Activated naive CD4-positive, alpha-beta T cell treated with anti-CD3 and anti-CD28 coated beads, Interleukin-2, amount 50 U/mL, for 24 hours (primary cell): ENCODE results near the gene FARP1.

Experiments used
- H3K27ac Mint-ChIP-seq: one replicate; pipeline ENCODE4 v1.8.0; 2021; ENCODE audit warnings: mild to moderate bottlenecking, mixed read lengths
- H3K27me3 Mint-ChIP-seq: one replicate; pipeline ENCODE4 v1.8.0; 2021; ENCODE audit warnings: mixed read lengths
- H3K36me3 Mint-ChIP-seq: one replicate; pipeline ENCODE4 v1.8.0; 2021; ENCODE audit warnings: mixed read lengths
- H3K4me1 Mint-ChIP-seq: one replicate; pipeline ENCODE4 v1.8.0; 2021; ENCODE audit warnings: mixed read lengths
- H3K4me3 Mint-ChIP-seq: one replicate; pipeline ENCODE4 v1.8.0; 2021; ENCODE audit warnings: mild to moderate bottlenecking, mixed read lengths
- H3K9me3 Mint-ChIP-seq: one replicate; pipeline ENCODE4 v1.8.0; 2021; ENCODE audit warnings: mixed read lengths

FARP1 gene

DNA sequence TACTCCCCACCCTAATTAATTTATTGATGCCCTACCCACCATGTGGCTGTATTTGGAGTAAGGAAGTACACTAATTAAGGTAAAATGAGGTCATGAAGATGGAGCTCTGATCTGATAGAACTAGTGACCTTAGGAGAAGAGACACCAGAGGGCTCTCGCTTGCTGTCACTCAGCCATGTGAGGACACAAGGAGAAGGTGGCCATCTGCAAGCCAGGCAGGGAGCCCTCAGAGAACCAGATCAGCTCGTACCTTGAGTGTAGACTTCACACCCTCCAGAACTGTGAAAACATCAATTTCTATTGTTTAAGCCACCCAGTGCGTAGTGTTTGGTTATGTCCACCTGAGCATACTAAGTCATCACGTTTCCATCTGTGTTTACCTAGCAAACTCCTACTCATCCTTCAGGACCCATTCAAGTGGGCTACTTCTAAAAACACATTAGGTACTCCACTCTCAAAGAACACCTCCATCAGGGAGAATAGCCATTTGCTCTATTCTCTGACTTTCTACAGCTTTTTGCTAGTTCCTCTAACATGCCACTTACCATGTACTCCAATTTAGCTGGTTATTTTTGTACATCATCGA is 191.8 kb downstream of the FARP1 start:
- Mint-ChIP-seq H3K27ac (no peak overlapping the region), H3K36me3 (peaks cover 2% of the 10 kb centered on the region), H3K9me3 (no peaks in the 10 kb centered on the region), H3K27me3 (peaks cover 7% of the 10 kb centered on the region), H3K4me3 (no peak overlapping the region), H3K4me1 (no peaks in the 10 kb centered on the region)

DNA sequence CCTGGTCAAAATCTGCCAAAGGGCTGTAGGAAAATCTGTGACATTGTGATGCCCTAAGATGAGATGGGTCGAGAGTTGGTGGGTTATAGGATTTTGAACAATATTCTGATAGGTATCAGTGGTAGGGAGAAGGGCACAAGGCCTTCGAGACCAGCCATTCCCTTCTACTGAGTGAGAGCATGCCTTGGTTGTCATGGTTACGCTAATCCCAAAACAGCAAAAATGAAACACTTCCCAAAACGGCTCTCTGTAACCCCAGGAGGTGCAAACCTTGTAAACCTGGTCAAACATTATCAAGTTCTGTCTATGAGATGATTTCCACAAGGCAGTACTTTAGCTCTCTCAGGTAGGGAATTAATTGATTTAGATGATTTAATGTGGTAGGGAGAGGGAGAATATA is 192.8 kb downstream of the FARP1 start:
- peaks cover 5% of the 10 kb centered on the region for H3K27me3 Mint-ChIP-seq
- no peak overlapping the region for H3K27ac Mint-ChIP-seq
- H3K4me3 Mint-ChIP-seq = no peak overlapping the region
- H3K9me3 Mint-ChIP-seq = no peaks in the 10 kb centered on the region
- no peaks in the 10 kb centered on the region for H3K4me1 Mint-ChIP-seq
- peaks cover 2% of the 10 kb centered on the region for H3K36me3 Mint-ChIP-seq

DNA sequence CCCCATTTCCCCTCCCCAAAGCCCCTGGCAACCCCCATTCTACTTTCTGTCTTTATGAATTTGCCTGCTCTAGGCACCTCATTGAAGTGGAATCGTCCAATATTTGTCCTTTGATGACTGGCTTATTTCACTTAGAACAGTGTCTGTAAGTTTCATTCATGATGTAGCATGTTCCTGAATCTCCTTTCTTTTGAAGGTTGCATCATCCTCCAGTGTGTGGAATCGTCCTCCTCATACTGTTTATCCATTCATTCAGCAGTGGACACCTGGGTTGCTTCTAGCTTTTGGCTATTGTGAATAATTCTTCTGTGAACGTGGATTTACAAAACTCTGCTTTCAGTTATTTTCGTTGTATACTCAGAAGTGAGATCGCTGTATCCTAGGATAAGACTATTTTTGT is 195.4 kb downstream of the FARP1 start:
- no peaks in the 10 kb centered on the region for H3K9me3 Mint-ChIP-seq
- no peak overlapping the region for H3K27ac Mint-ChIP-seq
- no peaks in the 10 kb centered on the region for H3K4me1 Mint-ChIP-seq
- no peak overlapping the region for H3K4me3 Mint-ChIP-seq
- H3K36me3 Mint-ChIP-seq = peaks cover 2% of the 10 kb centered on the region
- H3K27me3 Mint-ChIP-seq = peaks cover 5% of the 10 kb centered on the region

DNA sequence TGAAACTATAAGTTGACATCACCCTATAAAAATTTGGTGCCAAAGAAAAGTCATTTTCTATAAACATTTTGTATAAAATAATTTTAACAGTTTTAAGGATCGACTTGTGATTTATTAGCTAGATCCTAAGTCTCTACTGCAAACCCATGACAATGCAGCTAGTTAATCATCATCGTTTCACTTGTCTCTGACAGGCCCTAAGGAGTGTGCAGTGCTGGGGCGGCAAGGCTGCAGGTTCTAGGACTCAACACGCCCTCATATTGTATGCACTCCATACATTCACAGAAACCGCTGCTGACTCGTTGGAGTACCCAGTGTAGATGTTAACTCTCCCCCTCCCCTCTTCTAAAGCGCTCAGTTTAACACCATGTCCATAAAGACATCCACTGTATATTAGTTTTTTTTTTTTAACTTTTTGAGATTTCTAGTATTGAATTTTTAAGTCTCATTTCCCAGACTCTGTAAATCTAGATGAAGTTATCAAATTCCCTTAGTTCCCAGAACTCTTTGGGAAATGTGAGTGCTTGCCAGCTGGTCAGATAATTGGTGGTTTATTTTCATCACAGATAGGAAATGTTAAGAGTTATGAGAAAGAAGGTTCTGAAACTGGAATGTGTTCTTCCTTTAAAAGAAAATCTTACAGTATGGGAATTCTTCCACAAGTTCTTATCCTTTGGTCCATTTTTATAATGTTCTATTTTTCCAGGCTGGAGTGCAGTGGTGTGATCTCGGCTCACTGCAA is 197.0 kb downstream of the FARP1 start:
- no peak overlapping the region for H3K27ac Mint-ChIP-seq
- no peak overlapping the region for H3K4me3 Mint-ChIP-seq
- no peaks in the 10 kb centered on the region for H3K4me1 Mint-ChIP-seq
- peaks cover 2% of the 10 kb centered on the region for H3K36me3 Mint-ChIP-seq
- H3K27me3 Mint-ChIP-seq = peaks cover 4% of the 10 kb centered on the region
- H3K9me3 Mint-ChIP-seq = no peaks in the 10 kb centered on the region

GRCh38 chr13:98342953-98343352 is 200.1 kb downstream of the FARP1 start:
- Mint-ChIP-seq H3K27me3 (peaks cover 2% of the 10 kb centered on the region), H3K4me1 (no peaks in the 10 kb centered on the region), H3K27ac (no peak overlapping the region), H3K4me3 (no peak overlapping the region), H3K9me3 (no peaks in the 10 kb centered on the region), H3K36me3 (no peaks in the 10 kb centered on the region)

DNA sequence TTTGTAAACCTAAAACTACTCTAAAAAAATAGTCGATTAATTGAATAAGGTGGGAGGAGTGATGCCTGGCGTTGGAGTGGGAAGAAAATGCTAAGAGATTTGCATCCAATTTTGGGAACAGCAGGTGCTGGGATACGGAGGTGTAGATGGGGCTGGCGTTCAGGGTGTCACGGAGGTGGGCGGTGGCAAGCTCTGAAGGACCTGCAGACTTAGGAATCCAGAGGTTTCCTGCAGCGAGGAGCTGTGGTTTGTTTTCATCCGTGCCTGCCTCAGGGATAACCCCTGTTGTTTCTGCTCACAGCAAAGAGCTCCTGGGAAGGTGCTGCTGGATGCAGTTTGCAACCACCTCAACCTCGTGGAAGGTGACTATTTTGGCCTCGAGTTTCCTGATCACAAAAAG is 200.6 kb downstream of the FARP1 start:
- H3K4me3 Mint-ChIP-seq = no peak overlapping the region
- H3K4me1 Mint-ChIP-seq = no peaks in the 10 kb centered on the region
- H3K27ac Mint-ChIP-seq = no peak overlapping the region
- no peaks in the 10 kb centered on the region for H3K9me3 Mint-ChIP-seq
- peaks cover 2% of the 10 kb centered on the region for H3K27me3 Mint-ChIP-seq
- H3K36me3 Mint-ChIP-seq = no peaks in the 10 kb centered on the region

DNA sequence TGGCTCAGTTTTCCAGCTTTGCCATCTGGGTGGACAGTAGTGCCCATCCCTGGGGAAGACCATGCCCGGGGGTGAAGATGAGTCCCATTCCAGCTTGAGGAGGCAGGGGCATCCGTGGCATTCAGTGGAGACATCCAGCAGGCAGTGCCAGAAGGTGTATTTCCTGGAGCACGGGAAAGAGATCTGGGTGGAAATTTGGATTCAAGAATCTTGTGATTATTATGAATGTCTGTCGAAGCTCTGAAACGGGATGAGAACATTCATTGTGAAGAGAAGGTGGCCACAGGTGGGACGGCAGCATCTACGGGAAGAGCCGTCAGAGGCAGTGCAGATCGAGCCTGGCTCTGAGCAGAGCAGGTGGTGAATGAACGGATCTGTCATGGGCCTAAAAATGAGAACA is 201.5 kb downstream of the FARP1 start:
- no peak overlapping the region for H3K4me3 Mint-ChIP-seq
- H3K27me3 Mint-ChIP-seq = peaks cover 2% of the 10 kb centered on the region
- no peaks in the 10 kb centered on the region for H3K36me3 Mint-ChIP-seq

DNA sequence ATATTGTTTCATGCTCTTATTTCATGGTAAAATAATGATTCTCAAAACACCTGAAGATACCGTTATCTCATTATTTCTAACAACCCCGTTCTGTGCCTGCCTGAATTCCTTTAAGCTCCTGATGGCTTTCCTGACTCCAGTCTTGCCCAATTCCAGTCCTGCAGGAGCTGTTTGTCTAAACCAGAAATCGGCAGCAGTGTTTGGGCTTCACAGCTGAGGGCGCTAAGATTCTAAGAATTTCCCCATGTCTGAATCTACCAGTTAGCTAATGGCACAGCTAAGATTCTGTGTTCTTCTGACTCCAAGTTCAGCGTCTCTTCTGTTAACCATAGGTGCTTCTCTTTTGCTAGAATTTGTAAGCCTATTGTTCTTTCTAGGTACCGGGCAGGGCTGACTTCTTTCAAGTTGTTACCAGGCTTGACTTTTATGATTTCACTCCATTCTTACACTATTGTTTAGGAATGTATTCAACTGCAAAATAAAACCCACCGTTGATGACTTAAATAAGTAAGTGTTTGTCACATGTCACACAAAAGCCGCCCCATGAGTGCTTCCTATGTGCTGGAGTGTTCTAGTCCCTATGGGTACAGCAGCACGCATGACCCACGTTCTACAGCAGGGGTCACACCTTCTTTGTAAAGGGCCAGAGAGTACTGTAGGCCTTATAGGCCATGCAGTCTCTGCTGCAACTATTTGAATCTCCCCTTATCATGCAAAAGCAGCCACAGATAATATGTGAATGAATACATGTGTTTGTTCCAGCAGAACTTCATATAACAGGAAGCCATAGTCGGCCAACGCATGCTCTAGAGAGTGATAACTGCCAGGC is 202.4 kb downstream of the FARP1 start:
- H3K4me3 Mint-ChIP-seq = no peak overlapping the region
- H3K27ac Mint-ChIP-seq = no peak overlapping the region
- no peaks in the 10 kb centered on the region for H3K4me1 Mint-ChIP-seq
- no peaks in the 10 kb centered on the region for H3K9me3 Mint-ChIP-seq
- H3K27me3 Mint-ChIP-seq = peaks cover 2% of the 10 kb centered on the region
- H3K36me3 Mint-ChIP-seq = no peaks in the 10 kb centered on the region

More for the DNA sequence above, 201.5 kb downstream of the FARP1 start:
- Mint-ChIP-seq H3K9me3 (no peaks in the 10 kb centered on the region), H3K4me1 (no peaks in the 10 kb centered on the region), H3K27ac (no peak overlapping the region)

- H3K4me1 Mint-ChIP-seq = no peaks in the 10 kb centered on the region
- H3K27me3 Mint-ChIP-seq = no peaks in the 10 kb centered on the region
- no peaks in the 10 kb centered on the region for H3K9me3 Mint-ChIP-seq
- H3K36me3 Mint-ChIP-seq = no peaks in the 10 kb centered on the region
- H3K27ac Mint-ChIP-seq = no peak overlapping the region
- H3K4me3 Mint-ChIP-seq = no peak overlapping the region
Measured at GRCh38 chr13:98346904-98347636, 204.2 kb downstream of the FARP1 start.

- H3K9me3 Mint-ChIP-seq = no peaks in the 10 kb centered on the region
- H3K4me3 Mint-ChIP-seq = no peak overlapping the region
- H3K27me3 Mint-ChIP-seq = no peaks in the 10 kb centered on the region
- H3K4me1 Mint-ChIP-seq = no peaks in the 10 kb centered on the region
- no peaks in the 10 kb centered on the region for H3K36me3 Mint-ChIP-seq
- no peak overlapping the region for H3K27ac Mint-ChIP-seq
Measured at GRCh38 chr13:98347756-98348155, 204.9 kb downstream of the FARP1 start.

DNA sequence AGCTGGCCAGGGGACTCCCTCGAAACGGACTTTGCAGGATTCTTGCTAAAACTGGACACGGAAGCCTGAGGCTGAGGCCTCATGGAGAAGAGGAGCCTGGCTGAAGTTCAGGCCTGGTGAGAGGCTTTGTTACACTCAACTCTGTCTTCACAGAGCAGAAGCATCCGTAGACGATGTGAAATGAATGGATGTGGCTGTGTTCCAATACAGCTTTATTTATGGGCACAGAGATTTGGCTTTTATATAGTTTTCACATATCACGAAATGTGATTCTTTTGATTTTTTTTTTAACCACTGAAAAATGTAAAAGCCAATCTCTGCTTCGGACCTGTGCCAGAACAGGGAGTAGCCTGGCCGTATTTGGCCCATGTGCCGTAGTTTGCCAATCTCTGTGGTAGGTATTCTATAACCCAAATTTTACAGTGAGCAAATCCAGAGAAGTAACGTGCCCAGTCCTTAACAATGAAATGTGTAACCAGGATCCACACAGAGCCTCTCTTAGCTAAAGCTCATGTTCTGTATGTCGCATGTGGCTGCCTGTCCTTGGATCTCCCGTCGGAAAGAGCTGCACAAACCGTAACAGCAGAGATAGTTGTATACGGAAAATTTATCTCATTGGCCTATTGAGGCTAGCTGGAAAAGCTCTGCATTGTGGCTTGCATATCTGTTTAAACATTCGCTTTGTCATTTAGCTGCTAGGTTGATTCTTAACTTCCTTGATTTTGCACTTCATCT is 205.7 kb downstream of the FARP1 start:
- Mint-ChIP-seq H3K27me3 (no peaks in the 10 kb centered on the region), H3K4me3 (no peak overlapping the region), H3K9me3 (no peaks in the 10 kb centered on the region), H3K27ac (no peak overlapping the region), H3K36me3 (no peaks in the 10 kb centered on the region), H3K4me1 (no peaks in the 10 kb centered on the region)

GRCh38 chr13:98349731-98350305 is 206.9 kb downstream of the FARP1 start:
- H3K27ac Mint-ChIP-seq = no peak overlapping the region
- no peaks in the 10 kb centered on the region for H3K27me3 Mint-ChIP-seq
- H3K4me1 Mint-ChIP-seq = no peaks in the 10 kb centered on the region
- H3K36me3 Mint-ChIP-seq = no peaks in the 10 kb centered on the region
- H3K9me3 Mint-ChIP-seq = no peaks in the 10 kb centered on the region
- H3K4me3 Mint-ChIP-seq = no peak overlapping the region

DNA sequence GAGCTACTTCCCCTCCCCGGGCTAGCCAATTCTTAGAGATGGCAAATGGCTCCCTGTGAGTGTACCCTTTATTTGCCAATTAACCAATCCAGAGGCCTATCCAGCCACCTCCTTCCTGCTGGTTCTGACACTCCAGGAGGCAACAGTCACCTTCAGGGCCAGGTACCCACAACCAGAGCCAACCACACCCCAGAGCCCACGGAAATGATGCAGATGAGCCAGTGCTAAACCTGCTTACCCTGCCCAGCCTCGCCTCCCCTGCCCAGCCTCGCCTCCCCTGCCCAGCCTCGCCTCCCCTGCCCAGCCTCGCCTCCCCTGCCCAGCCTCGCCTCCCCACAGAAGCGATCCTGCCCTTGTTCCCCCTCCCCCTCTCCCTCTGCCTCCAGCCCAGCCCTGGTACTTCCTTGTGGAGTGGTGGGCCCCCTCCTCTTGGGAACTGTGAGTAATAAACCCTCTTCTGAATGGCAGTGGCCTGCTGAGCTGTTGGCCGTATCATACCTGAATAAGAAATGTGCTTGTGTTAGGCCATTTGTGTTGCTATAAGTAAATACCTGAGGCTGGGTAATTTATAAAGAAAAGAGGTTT is 207.9 kb downstream of the FARP1 start:
- Mint-ChIP-seq H3K27ac (no peak overlapping the region), H3K9me3 (no peaks in the 10 kb centered on the region), H3K36me3 (no peaks in the 10 kb centered on the region), H3K4me3 (no peak overlapping the region), H3K4me1 (no peaks in the 10 kb centered on the region), H3K27me3 (no peaks in the 10 kb centered on the region)

DNA sequence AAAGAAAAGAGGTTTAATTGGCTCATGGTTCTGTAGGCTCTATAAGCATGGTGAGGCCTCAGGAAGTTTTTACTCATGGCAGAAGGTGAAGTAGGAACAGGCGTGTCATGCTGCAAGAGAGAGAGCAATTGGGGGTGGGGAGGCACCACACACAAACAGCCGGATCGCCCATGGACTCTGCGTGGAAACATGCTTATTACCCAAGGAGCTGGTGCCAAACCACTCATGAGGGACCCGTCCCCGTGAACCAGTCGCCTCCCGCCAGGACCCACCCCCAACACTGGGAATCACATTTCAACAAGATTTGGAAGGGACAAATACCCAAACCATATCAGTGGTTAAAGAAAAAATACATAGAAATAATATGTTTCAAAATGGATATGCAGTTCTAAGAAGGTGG is 208.7 kb downstream of the FARP1 start:
- no peaks in the 10 kb centered on the region for H3K4me1 Mint-ChIP-seq
- no peak overlapping the region for H3K27ac Mint-ChIP-seq
- H3K4me3 Mint-ChIP-seq = no peak overlapping the region
- no peaks in the 10 kb centered on the region for H3K27me3 Mint-ChIP-seq
- no peaks in the 10 kb centered on the region for H3K36me3 Mint-ChIP-seq
- H3K9me3 Mint-ChIP-seq = no peaks in the 10 kb centered on the region
